GM18505 (cell line): ENCODE results near the gene CDCA5.

ENCODE experiments used
- ATAC-seq: cut with Tn5 transposase; IDR thresholded peaks from one replicate; pipeline ENCODE4 v1.9.1; 2021; ENCODE audit not compliant: unreplicated experiment
- POLR2A ChIP-seq: IDR thresholded peaks from 4 replicates; pipeline ENCODE4 v1.6.1; 2011; ENCODE audit warnings: borderline replicate concordance; ENCODE audit not compliant: insufficient read depth, insufficient read length; ENCODE audit errors: extremely low read depth

CDCA5 gene

GRCh38 chr11:65083834-65084597 lies at the start of gene CDCA5, which contains the start of gene ZFPL1:
TSS of gene CDCA5 (minus strand) at chr11:65084040. CDS start at chr11:65083978, 62 bp downstream.
TSS of gene ZFPL1 (plus strand) at chr11:65084222. CDS start at chr11:65084699, 477 bp downstream.
- peak; percentile 84 for ATAC-seq
- peak; percentile 86 for TF ChIP-seq POLR2A

GRCh38 chr11:65132988-65133700 lies 49.3 kb upstream of the CDCA5 start:
- peak; percentile 66 for TF ChIP-seq POLR2A
- ATAC-seq, result no peak

- no peak for ATAC-seq
- TF ChIP-seq POLR2A, result peak; percentile 76
Observed at GRCh38 chr11:65132238-65132987, 48.6 kb upstream of the CDCA5 start.

- no peak for ATAC-seq
Observed at GRCh38 chr11:65131895-65132237, 48.0 kb upstream of the CDCA5 start.

GRCh38 chr11:65131417-65131776 lies 47.6 kb upstream of the CDCA5 start:
- no peak for ATAC-seq
- peak; percentile 40 for TF ChIP-seq POLR2A

More at GRCh38 chr11:65131895-65132237, 48.0 kb upstream of the CDCA5 start:
- TF ChIP-seq POLR2A, result peak; percentile 16

- no peak for TF ChIP-seq POLR2A
- no peak for ATAC-seq
Observed at GRCh38 chr11:65130631-65131416, 47.0 kb upstream of the CDCA5 start.

GRCh38 chr11:65129649-65130441 lies 46.0 kb upstream of the CDCA5 start:
- ATAC-seq, result no peak
- no peak for TF ChIP-seq POLR2A

GRCh38 chr11:65128182-65129145 lies 44.6 kb upstream of the CDCA5 start:
- ATAC-seq, result no peak
- no peak for TF ChIP-seq POLR2A

GRCh38 chr11:65127473-65128181 lies 43.8 kb upstream of the CDCA5 start:
- ATAC-seq, result no peak
- TF ChIP-seq POLR2A, result no peak

GRCh38 chr11:65126624-65127274 lies 42.9 kb upstream of the CDCA5 start:
- ATAC-seq, result no peak
- peak; percentile 42 for TF ChIP-seq POLR2A
